Transverse colon (tissue), 4 donors: Measurements from ENCODE around the gene VPS26C. TPM values are rescaled to one million over a fixed set of nuclear protein-coding genes. Genes with fewer than 3 reads are reported as not detected.

ENCODE experiments used
- DNase-seq: peaks from one replicate; pipeline ENCODE4 v3.0.0-alpha.2; 2019
- H3K27ac ChIP-seq, 4 donors: fragments of 200-600 bp; sonication (generic); 2 replicates each; pipeline ENCODE4 v1.5.1; 2016 to 2018; ENCODE audit warnings: inconsistent platforms in 4 of 4
- H3K27me3 ChIP-seq: fragments of 200-600 bp; sonication (generic); 2 replicates; pipeline ENCODE4 v1.5.1; 2017; ENCODE audit warnings: inconsistent platforms
- H3K36me3 ChIP-seq, 4 donors: fragments of 200-600 bp; sonication (generic); 2 replicates each; pipeline ENCODE4 v1.5.1; 2017 to 2019; ENCODE audit warnings: inconsistent platforms in 4 of 4
- H3K4me1 ChIP-seq, 4 donors: fragments of 200-600 bp; sonication (generic); 2 replicates each; pipeline ENCODE4 v1.5.1; 2017 to 2020; ENCODE audit warnings: inconsistent platforms in 4 of 4
- H3K4me3 ChIP-seq, 4 donors: fragments of 200-600 bp; sonication (generic); 1 replicate in 1 of 4; 2 replicates in 3 of 4; pipeline versions ENCODE4 v1.5.1 to v1.6.1; 2017 to 2019; ENCODE audit warnings: inconsistent platforms in 4 of 4
- H3K9me3 ChIP-seq, 2 donors: fragments of 200-600 bp; sonication (generic); 2 replicates each; pipeline ENCODE4 v1.5.1; 2017 to 2019; ENCODE audit warnings: inconsistent platforms in 2 of 2
- CTCF ChIP-seq, 5 experiments: fragments of 200-600 bp in 3 of 5; fragments of 450-650 bp in 2 of 5; sonication (generic) in 3 of 5; IDR thresholded peaks; 1 replicate in 2 of 5; 2 replicates in 3 of 5; pipeline ENCODE4 v1.5.1; 2016 to 2017; ENCODE audit warnings: antibody characterized with exemption in 5 of 5, inconsistent platforms in 3 of 5, mild to moderate bottlenecking in 2 of 5, moderate library complexity in 1 of 5
- EP300 ChIP-seq: sonication (generic); formaldehyde crosslinking; IDR thresholded peaks from one replicate; pipeline ENCODE4 v1.6.1; 2017; ENCODE audit warnings: antibody characterized with exemption, low read depth
- POLR2A ChIP-seq: fragments of 450-650 bp; IDR thresholded peaks from one replicate; pipeline ENCODE4 v1.6.1; 2016; ENCODE audit warnings: antibody characterized with exemption, mild to moderate bottlenecking, moderate library complexity
- POLR2AphosphoS5 ChIP-seq, 3 donors: sonication (generic); formaldehyde crosslinking; IDR thresholded peaks; one replicate each; pipeline ENCODE4 v1.6.1; 2016; ENCODE audit warnings: antibody characterized with exemption in 3 of 3
- WGBS, 2 donors: methylation state at CpG; one replicate each; pipeline ENCODE4 v1.1.5; 2018; ENCODE audit warnings: low coverage in 1 of 2; 5-methylcytosine and 5-hydroxymethylcytosine counted together
- in situ Hi-C, 4 donors: fragments of 200-750 bp; cut with MboI; loops; one replicate each; pipeline versions ENCODE4 v1.15.0 to v1.15.1; 2017; ENCODE audit warnings: low sequenced_read_pairs in 3 of 4, low pct_ligation_motif_present in 1 of 4, low pct_unique_long_range_greater_than_20kb in 1 of 4
- intact Hi-C: fragments of 100-400 bp; cut with DNase I; formaldehyde crosslinking; loops from one replicate; pipeline ENCODE4 v1.15.1; 2023; ENCODE audit warnings: low total_unique reads
- total RNA-seq, 4 donors: library from RNA; depleted of rRNA; stranded (reverse); fragments of >200 nt; gene quantifications; one replicate each; pipeline ENCODE4 v1.1.0, GENCODE V29; 2016

VPS26C gene
- total RNA-seq, 4 donors from 2014 or later, result 86.5 to 146 (median 108) TPM

GRCh38 chr21:37245151-37245550 is 22.0 kb downstream of the VPS26C start:
- Histone ChIP-seq H3K27ac (no peak overlapping the region), H3K9me3 (no peaks in the 10 kb centered on the region), H3K4me1 (no peaks in the 10 kb centered on the region), H3K4me3 (no peak overlapping the region), H3K36me3 (no peaks in the 10 kb centered on the region), H3K27me3 (no peaks in the 10 kb centered on the region)
- in situ Hi-C loops, result no loop called here
- 85% methylated on average over 8 of the region's 8 CpGs; no CpG with 5 or more reads in 1 of the 2 donors for WGBS, 2 donors
- DNase-seq, result no peak
- intact Hi-C loops, result no loop called here
- TF ChIP-seq POLR2AphosphoS5 (IDR thresholded peaks at IDR 0.05) (no peak), POLR2A (no peak)

- DNase-seq, result no peak
- no peaks in the 10 kb centered on the region for H3K9me3 ChIP-seq
- intact Hi-C loops (no loop called here), in situ Hi-C loops (no loop called here)
- H3K4me3 ChIP-seq, result no peak overlapping the region
- H3K4me1 ChIP-seq, result no peaks in the 10 kb centered on the region
- peaks cover 0 to 2% (median 0%) of the 10 kb centered on the region in 4 donors for H3K36me3 ChIP-seq
- WGBS, 2 donors, result 55 to 73% methylated on average over 7 to 12 of the region's 12 CpGs
- no peak overlapping the region for H3K27ac ChIP-seq
- TF ChIP-seq EP300 (no peak), CTCF (IDR thresholded peaks at IDR 0.05) (no peak)
- no peaks in the 10 kb centered on the region for H3K27me3 ChIP-seq
These were observed 22.5 kb downstream of the VPS26C start for GRCh38 chr21:37244501-37245095.

- H3K9me3 ChIP-seq, result no peaks in the 10 kb centered on the region
- no peaks in the 10 kb centered on the region for H3K4me1 ChIP-seq
- WGBS, 2 donors, result 96 to 100% methylated on average over 1 to 6 of the region's 6 CpGs
- no peak overlapping the region for H3K27ac ChIP-seq
- TF ChIP-seq POLR2AphosphoS5 (IDR thresholded peaks at IDR 0.05) (no peak), EP300 (no peak), CTCF (IDR thresholded peaks at IDR 0.05) (no peak), POLR2A (no peak)
- DNase-seq, result no peak
- intact Hi-C loops, result no loop called here
- in situ Hi-C loops, result no loop called here
- no peaks in the 10 kb centered on the region for H3K27me3 ChIP-seq
- H3K36me3 ChIP-seq, result peaks cover 0 to 4% (median 0%) of the 10 kb centered on the region in 4 donors
- H3K4me3 ChIP-seq, result no peak overlapping the region
These were observed 23.2 kb downstream of the VPS26C start for GRCh38 chr21:37243961-37244360.

- peaks cover 0 to 8% (median 0%) of the 10 kb centered on the region in 4 donors for H3K36me3 ChIP-seq
- in situ Hi-C loops, result no loop called here
- intact Hi-C loops, result no loop called here
These were observed 25.7 kb downstream of the VPS26C start for GRCh38 chr21:37241426-37241825.

More at GRCh38 chr21:37241426-37241825, 25.7 kb downstream of the VPS26C start:
- TF ChIP-seq POLR2A (no peak), POLR2AphosphoS5 (IDR thresholded peaks at IDR 0.05) (no peak), EP300 (no peak), CTCF (IDR thresholded peaks at IDR 0.05) (no peak)
- H3K4me1 ChIP-seq, result no peaks in the 10 kb centered on the region
- DNase-seq, result no peak
- H3K27me3 ChIP-seq, result no peaks in the 10 kb centered on the region
- WGBS, 2 donors, result 80 to 94% methylated on average over 1 to 7 of the region's 7 CpGs
- no peak overlapping the region for H3K27ac ChIP-seq
- H3K9me3 ChIP-seq, result no peaks in the 10 kb centered on the region
- H3K4me3 ChIP-seq, result no peak overlapping the region
